GM12865 (cell line): ENCODE measurements around the gene IQCF2.

Experiments used
- DNase-seq: peaks from one replicate; pipeline ENCODE4 v3.0.0; 2010; ENCODE audit warnings: low read depth
- H3K4me3 ChIP-seq: 2 replicates; pipeline ENCODE4 v1.5.1; 2011; ENCODE audit warnings: mild to moderate bottlenecking, low read depth, low read length, control low read depth
- TF ChIP-seq, protein P1 (sequence below): IDR thresholded peaks from 2 replicates; pipeline ENCODE4 v1.5.1; 2011; ENCODE audit warnings: low read length, control low read depth, low read depth, inconsistent platforms; ENCODE audit not compliant: insufficient read depth; ENCODE audit errors: missing control alignments

Gene IQCF2

DNA sequence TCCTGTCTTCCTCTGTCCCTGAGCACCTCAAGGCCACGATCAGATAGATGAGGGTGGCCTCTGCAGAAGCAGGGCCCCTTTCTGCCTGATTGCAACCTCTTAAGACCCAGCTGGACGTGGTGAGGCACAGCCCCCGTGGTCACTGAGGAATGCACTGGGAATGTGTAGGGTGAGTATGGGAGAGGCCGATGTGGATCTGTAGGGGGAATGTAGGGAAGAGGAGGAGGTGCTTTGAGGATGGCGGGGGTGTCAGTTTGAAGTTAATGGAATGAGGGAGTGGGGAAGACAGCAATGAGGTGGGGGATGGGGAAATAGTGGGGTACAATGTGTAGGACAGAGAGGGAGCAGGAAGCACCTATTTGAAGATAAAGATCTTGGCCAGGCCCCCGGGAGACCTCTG lies 14.8 kb downstream of the IQCF2 start:
- TF ChIP-seq, protein P1, sequence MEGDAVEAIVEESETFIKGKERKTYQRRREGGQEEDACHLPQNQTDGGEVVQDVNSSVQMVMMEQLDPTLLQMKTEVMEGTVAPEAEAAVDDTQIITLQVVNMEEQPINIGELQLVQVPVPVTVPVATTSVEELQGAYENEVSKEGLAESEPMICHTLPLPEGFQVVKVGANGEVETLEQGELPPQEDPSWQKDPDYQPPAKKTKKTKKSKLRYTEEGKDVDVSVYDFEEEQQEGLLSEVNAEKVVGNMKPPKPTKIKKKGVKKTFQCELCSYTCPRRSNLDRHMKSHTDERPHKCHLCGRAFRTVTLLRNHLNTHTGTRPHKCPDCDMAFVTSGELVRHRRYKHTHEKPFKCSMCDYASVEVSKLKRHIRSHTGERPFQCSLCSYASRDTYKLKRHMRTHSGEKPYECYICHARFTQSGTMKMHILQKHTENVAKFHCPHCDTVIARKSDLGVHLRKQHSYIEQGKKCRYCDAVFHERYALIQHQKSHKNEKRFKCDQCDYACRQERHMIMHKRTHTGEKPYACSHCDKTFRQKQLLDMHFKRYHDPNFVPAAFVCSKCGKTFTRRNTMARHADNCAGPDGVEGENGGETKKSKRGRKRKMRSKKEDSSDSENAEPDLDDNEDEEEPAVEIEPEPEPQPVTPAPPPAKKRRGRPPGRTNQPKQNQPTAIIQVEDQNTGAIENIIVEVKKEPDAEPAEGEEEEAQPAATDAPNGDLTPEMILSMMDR, result no peak
- no peak for DNase-seq
- no peak overlapping the region for H3K4me3 ChIP-seq

DNA sequence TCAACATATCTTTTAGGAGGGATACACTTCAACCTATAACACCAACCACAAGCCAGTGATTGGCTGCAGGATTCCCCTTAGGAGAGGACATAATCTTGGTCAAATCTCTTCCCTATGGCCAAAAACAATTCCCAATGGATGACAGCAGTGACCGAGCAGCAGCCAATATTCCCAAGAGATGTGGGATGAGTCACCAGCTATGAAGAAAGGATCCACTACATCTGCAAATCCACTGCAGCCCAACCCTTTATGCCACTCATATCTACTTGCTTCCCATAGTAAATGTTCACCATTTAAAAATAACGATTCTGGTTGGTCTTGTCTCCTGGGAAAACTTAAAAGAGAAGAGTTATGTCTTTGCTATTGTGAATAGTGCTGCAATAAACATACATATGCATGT lies 18.5 kb downstream of the IQCF2 start:
- no peak overlapping the region for H3K4me3 ChIP-seq
- no peak for DNase-seq
- TF ChIP-seq, protein P1, result no peak

GRCh38 chr3:51886447-51886846 lies 25.0 kb downstream of the IQCF2 start:
- DNase-seq, result no peak
- H3K4me3 ChIP-seq, result no peak overlapping the region
- TF ChIP-seq, protein P1, result no peak

GRCh38 chr3:51887620-51888019 lies 26.2 kb downstream of the IQCF2 start:
- H3K4me3 ChIP-seq, result no peak overlapping the region
- DNase-seq, result no peak
- TF ChIP-seq, protein P1, result no peak

GRCh38 chr3:51888463-51889105 lies 27.2 kb downstream of the IQCF2 start:
- no peak overlapping the region for H3K4me3 ChIP-seq
- no peak for DNase-seq
- TF ChIP-seq, protein P1, result no peak

- TF ChIP-seq, protein P1, result no peak
- no peak overlapping the region for H3K4me3 ChIP-seq
- DNase-seq, result no peak
Observed at GRCh38 chr3:51891242-51892039, 30.0 kb downstream of the IQCF2 start.

- TF ChIP-seq, protein P1, result no peak
- DNase-seq, result no peak
- H3K4me3 ChIP-seq, result no peak overlapping the region
Observed at GRCh38 chr3:51894391-51894790, 33.0 kb downstream of the IQCF2 start.
